Measurements from ENCODE around the gene SLC39A11.
"Not testable (repeated sequence)": the region's sequence is repeated elsewhere in the genome, so short reads cannot be mapped to it uniquely, and the experiment has no call there.

The SLC39A11 gene

DNA sequence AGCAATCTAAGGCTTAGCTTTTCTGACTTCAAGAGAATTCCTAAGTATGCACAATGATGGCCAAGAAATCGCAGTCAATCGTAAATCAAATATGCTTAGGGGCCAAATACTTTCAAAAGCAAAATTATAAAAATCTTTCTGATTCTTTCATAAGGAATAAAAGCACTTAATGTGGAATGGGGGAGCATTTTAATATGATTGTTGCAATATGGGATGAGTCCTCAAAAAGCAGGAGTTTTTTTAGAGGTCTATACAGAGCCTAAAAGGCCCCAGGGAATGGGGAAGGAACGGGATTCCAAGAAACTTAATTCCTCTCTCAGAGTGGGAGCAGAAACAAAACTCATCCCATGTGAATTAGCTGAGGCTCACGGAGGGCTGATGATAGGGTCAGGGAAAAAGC, 14.7 kb upstream of the SLC39A11 start:
- DNase-seq (ENCODE audit: low spot score), result no peak

DNA sequence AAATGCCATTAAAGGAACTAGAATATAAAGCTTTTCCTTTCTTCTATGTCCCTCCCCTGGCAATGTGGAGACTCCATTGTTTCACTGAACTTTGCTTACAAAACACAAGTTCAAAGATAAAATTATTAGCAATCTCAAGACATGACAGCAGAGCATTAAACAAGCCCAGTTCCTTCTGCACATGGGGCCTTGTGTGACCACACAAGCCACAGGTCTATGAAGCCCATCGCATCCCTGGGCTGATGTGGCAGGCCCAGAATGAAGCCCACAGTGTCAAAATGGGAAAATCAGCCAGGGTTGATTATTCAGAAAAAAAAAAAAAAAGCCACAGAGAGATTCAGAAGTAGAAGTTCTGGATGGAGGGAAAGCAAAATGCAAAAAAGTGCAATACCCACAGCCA, 12.9 kb upstream of the SLC39A11 start:
- no peak for DNase-seq (ENCODE audit: low spot score)

DNA sequence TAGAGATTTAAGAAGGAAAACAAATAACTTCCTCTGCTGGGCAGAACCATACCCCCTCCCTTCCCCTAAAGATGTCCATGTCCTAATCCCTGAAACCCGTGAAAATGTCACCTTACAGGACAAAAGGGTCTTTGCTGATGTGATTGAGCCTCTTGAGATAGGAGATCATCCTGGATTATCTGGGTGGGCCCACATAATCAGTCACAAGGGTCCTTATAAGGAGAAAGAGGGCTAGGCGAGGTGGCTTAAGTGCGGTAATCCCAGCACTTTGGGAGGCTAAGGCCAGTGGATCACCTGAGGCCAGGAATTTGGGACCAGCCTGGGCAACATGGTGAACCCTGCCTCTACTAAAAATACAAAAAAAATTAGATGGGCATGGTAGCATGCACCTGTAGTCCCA, 12.0 kb upstream of the SLC39A11 start:
- no peak for DNase-seq (ENCODE audit: low spot score)

DNA sequence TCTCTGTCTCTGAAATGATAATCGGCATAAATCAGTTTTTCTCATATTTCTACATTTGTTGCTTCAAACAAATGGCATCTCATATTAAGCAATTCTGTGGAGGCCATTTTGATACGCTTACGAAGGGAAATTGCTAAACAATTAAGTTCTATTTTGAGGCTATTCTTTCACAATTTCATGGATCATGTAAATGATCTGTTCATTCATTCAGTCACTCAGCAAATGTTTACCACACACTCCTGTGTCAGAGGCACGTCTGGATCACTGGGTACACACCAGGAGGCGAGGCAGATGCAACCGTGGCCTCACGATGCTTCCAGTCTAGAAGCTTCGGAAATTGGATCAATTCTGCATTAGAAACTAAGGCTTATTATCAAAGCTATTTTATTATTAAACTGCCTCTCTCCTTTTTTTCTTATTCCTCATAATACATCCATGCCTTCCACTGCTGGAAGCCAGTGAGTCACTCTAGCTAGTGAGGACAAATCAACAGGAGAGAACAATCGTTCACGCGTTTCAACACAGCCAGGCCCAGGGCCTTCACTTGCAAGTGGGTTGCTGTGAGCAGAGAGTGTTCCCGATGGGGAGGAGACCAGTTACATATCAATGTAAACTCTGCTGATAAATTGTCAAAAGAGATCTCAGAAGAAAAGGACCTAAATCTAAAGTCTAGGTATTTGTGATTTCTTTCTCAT, 11.3 kb upstream of the SLC39A11 start:
- DNase-seq (ENCODE audit: low spot score), result no peak

DNA sequence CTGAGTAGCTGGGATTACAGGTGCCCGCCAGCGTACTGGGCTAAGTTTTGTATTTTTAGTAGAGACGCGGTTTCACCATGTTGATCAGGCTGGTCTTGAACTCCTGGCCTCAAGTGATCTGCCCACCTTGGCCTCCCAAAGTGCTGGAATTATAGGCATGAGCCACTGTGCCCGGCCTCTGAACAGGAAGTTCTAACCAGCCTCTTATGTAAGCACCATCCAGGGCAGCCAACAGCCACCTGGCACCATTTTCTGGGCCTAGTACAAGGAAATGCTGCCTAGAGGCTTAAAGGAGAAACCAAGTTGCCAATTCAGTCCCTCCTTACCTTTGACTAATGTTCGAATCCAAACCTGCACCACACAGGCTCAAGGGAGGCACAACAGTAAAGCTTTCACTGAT, 8.5 kb upstream of the SLC39A11 start:
- no peak for DNase-seq (ENCODE audit: low spot score)

DNA sequence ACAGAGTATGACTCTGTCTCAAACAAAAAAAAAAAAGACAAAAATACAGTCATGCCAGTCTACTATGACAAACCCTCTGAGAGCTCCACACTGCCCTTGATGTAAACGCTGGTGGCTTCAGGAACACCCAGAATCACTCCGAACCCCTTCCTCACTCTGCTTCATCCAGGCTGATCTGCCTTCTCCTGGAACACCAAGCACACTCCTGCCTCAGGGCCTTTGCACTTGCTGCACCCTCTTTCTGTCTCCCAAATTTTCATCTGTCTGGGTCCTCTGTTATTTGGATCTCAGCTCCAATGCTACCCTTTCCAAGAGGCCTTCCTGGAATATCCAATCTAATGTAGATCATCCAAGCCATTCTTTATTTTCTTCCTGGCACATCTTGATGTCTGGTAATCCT, 7.9 kb upstream of the SLC39A11 start:
- DNase-seq (ENCODE audit: low spot score), result no peak

DNA sequence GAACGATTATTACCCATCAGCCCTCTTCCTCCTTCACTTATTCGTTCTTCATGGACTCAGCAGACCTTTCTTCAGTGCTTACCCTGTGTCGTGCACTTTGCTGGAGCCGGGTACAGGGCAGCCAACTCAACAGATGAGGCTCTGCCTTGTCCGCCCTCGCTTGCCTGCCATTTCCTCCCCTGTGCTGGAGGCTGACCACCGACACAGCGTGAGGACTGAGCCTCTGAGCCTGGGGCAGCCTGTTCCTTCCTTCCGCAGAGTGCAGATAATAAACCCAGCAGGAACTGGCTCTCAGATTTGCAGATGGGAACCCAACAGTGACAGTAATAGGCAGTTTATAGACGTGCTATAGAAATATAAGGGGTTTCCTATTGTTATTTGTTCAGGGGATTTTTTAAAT, 7.0 kb upstream of the SLC39A11 start:
- DNase-seq (ENCODE audit: low spot score), result no peak

DNA sequence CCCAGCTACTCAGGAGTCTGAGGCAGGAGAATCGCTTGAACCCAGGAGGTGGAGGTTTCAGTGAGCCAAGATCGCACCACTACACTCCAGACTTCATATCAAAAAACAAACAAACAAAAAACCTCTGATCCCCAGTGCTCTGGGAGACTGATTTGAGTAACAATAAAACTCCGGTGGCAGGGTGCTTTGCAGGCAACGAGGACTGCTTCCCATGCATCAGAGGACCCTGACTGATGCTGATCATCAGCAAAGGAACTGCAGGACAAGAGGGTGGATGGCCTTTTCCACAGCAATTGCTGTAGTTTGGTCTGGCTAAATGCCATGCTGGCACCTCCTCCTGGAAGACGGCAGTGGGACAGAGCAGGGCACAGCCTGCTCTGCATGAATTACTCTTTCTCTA, 6.4 kb upstream of the SLC39A11 start:
- DNase-seq (ENCODE audit: low spot score), result no peak

DNA sequence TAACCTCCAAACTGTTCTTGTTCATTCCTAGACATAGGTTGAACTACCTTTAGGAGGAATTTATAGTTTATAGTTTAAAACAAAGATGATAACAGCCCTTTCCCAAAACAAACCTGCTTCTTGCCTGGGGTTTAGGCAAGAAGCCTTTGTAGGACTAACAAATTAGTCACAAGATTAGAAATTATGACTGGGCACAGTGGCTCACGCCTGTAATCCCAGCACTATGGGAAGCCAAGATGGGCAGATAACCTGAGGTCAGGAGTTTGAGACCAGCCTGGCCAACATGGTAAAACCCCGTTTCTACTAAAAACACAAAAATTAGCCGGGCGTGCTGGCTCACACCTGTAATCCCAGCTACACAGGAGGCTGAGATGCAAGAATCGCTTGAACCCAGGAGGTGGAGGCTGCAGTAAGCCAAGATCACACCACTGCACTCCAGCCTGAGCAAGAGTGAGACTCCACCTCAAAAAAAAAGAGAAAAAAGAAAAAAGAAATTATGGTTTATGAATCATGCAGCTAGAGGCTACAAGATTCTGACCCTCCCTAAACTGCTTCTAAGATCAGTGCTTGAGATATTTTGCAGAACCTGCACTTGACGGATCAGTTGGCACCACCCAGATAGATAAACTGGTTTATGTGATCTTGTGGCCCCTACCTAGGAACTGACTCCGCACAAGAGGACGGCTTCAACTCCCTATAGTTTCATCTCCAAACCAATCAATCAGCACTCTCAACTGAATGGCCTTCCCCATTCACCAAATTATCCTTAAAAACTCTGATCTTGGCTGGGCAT, 5.7 kb upstream of the SLC39A11 start:
- not testable (repeated sequence) for DNase-seq (ENCODE audit: low spot score)

DNA sequence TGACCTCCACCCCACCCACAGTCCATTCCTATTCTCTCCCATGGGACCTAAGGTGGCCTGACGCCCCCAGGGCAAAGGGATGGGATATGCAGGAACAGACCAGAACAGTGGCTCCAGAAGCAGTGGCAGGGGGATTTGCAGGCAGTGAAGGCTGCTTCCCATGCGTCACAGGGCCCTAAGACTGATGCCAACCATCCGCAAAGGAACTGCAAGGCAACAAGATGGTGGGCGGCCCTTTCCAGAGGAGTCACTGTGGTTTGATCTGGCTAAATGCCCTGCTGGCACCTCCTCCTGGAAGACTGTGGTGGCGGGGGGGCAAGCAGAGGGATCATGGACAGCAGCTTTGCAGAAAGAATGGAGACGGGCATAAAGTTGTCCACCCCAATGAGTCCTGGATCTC, 4.4 kb upstream of the SLC39A11 start:
- DNase-seq (ENCODE audit: low spot score), result no peak

DNA sequence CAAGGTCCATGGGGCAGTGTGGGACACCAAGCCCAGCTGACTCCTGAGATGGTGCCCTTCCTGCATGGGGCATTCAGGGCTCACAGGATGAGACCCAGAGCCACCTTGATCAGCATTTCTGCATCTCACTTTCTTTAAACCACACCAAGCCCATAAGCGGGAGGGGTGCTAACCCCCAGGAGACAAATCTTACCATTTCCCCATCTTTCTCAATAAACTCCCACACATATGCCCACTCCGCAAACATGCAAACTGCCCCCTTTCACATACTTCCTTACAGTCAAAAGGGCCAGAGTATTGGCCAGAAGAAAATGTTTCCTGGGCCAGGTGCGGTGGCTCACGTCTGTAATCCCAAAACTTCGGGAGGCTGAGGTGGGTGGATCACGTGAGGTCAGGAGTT, 3.7 kb upstream of the SLC39A11 start:
- DNase-seq (ENCODE audit: low spot score), result no peak

DNA sequence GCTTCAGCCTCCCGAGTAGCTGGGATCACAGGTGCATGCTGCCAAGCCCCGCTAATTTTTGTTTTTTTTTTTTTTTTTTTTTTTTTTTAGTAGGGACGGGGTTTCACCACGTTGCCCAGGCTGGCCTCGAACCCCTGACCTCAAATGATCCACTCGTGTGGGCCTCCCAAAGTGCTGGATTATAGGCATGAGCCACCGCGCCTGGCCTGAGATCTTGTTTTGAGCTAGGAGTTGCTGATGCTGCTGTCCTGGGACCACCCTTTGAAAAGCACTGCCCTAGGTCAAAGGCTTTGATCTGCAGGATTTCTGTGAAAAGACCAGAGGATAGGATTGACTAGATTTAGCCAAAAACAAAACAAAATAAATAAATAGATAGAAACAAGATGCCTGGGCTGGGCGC, 798 bp upstream of the SLC39A11 start:
- DNase-seq (ENCODE audit: low spot score), result no peak

DNA sequence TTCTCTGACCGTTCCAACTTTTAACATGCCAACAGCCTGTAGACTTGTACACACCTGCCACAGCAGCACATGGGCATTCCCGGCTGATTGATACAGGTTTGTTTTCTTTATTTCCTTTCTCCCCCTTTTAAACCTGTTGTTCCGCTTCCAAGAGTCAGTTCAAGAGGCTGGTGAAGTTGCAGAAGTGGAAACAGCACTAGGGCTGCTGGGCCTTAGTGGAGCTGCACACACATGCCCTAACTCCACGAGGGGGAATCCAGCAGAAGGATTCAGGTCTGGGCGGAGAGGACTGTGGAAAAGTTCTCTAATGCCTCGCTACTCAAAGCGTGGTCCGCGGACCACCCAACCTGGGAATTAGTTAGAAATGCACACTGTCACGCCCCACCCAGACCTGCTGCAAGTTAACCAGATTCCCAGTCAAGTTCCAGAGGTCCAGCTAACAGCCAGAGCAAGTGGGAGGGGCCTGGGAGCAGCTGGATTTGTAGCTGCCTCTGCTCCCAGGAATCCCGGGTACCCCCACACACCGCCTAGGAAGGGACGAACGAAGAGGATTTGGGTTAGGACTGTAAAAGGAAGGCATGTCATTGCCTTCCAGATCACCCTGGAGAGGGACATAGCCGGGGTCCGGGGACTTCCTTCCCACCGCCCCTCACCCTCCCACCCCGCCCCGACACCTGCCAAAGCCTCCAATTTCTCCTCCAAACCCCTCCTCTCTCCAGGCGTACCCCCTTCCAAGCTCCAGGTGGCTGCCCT, 542 bp downstream of the SLC39A11 start:
- no peak for DNase-seq (ENCODE audit: low spot score)

DNA sequence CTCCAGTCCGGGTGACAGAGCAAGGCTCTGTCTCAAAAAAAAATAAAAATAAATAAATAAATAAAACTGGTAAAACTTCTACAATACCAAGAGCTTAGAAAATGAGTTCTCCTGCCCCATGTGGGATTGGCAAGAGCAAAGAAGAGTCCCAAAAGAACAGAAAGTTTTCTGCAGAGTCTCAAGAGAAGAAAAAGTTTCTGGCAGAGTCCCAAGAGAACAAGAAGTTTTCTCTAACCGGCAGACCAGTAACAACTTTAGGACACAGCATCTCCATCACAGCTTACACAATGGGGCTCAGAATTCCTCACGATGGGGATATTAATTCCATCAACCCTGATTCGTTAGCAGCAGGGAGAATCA, 1.1 kb downstream of the SLC39A11 start:
- no peak for DNase-seq (ENCODE audit: low spot score)

DNA sequence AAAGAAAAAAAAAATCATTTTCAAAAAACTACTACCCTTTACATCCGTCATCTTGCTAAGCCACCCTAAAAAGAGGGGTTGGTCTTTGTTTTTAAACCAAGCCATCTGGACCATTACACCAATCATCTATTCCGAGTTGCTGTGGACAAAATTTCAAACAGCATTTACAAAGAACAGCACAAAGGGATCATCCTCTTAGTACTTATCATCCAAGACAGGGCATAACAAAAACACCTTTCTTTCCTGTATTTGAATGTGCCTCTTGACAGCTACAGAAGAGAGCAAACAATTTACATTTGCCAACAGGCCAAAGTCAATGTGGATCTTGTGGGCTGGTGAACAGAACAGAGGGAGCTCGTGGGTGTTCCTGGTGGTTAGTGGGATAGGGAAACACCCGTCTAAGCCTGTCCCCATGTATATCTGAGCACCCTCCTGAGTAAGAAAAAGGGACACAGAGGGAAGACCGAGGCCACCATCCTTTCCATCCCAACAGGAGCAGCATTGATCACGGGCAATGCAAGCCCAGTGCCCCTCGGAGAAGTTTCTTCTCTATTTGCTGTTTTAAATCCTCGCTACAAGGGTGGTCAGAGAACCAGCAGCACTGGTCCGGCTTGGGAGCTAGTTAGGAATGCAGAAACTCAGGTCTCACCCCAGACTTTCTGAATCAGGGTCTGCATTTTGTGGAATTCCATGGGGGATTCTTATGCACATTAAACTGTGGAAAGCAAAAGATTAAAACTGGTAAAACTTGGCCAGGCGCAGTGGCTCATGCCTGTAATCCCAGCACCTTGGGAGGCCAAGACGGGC, 1.9 kb downstream of the SLC39A11 start:
- no peak for DNase-seq (ENCODE audit: low spot score)

DNA sequence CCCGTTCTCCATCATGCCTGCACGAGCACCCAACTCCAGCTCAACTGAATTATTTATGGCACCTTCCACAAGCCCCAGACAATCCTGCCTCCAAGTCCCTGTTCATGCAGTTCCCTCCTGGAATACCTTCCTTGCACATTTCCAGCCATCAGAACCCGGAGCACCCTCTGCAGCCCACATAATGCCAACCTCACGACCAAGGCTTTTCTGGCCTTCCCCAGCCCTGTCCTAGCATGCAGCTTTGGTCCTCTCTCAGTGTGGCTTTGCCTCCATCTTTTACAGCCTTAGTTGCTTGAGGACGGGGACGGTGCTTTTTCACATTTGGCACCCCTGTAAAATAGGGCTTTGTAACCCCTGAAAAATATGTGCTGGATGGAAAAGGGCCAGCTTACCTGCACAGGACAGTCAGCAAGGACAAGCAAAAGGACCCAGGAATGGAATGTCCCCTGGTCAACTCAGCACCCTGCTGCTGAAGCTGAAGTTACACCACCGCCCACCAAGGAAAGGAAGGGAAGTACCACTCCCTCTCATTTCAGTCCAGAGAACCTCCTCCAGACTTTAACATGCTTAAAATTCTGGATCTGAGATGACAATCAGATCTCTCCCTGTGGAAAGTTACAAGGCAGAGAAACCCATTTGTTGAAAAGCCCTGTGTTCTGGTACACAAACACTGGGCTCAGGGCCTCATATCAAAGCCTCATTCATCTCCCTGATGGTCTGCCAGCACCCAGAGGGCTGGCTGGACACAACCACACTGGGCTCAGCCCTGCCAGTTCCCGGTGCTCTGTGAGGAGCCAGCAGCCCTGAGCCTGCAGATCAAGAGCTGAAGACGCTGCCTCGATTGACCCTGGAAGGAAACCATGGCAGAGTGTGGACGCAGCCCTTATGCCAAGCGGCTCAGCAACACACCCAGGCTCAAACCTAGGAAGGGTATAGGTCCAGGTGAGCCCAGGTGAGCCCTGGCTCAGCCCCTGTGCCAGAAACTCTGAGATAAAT, 2.9 kb downstream of the SLC39A11 start:
- no peak for DNase-seq (ENCODE audit: low spot score)

DNA sequence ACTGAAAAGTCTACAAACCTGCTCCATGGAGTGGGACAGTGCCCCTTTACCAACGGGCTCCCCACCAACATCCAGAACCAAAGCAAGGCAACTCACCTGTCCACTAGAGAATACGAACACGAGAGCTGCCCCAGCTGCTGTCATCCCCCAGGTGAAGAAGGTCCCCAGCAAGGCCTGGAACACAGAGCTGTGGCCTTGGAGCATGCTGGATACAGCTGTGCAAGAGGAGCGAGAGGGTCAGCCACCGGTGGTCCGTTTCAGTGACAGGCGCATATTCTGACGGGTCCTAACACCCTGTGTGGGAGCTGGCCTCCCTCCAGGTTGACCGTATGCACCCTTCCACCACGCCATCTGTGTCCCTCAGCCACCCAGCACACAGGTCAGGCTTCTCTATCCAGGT, 3.9 kb downstream of the SLC39A11 start:
- no peak for DNase-seq (ENCODE audit: low spot score)

DNA sequence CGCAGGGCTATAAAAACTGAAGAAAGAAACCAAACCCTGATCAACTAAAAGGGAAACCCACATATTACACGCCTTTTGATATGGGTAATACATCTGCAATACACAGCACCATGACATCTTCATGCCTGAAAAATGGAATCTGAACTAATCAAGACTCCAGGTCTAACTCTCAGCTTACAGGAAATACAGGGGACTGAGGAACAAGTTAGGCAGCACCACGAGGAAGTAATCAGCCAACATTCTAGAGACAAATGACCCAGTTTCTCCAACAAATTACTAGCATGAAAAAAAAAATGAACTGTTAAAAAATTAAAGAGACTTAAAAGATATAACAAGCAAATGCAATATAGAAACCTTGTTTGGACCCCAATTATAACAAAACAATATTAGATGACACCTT, 9.1 kb downstream of the SLC39A11 start:
- DNase-seq (ENCODE audit: low spot score), result no peak

DNA sequence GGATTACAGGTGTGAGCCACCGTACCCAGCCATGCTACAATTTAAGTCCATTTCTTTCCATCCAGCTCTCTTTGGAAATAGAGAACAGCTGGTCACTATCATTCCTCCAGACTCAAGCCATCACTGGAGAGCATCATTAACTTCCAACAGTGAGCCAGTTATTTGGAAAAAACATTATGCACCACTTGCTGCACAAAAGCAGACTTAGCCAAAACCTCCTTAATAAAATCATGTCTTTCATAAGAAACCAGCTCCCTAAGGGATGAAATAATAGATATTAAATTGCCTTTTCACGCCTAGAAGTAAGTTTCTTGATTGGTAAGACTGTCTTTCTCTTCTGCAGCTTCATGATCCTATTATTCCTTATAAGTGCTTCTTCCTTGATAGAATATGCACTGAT, 17.9 kb downstream of the SLC39A11 start:
- no peak for DNase-seq (ENCODE audit: low spot score)

DNA sequence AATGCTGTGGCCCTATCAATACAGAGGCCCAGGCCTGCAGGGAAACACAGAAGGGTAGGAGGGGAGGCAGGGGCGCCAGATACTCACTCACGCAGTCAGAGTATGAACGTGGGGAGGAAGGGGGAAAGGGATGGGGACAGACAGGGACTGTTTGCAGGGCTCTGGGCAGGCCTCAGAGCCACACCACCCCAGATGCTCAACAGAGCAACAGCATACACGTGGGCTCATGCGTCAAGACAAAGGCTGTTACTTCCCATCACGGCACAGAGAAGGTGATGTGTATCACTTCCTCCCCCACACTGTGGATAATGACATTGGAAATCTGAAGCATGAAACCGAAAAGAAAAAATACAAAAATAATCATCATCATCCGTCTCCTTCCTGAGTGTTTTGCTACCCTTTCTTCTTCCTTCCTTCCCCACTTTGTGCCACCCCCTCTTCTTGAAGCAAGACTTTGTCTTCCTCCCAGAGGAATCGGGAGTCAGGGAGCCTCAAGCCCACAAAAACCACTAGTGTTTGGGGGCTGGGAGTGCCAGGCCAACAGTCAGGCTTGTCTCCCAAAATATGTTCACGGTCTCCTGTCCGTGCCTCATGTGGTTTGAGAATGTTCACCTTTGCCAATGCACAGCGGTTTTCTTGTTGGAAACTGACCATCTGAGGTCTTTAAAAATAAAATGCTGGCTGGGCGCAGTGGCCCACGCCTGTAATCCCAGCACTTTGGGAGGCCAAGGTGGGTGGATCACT, 20.1 kb downstream of the SLC39A11 start:
- DNase-seq (ENCODE audit: low spot score), result no peak
